A549 (cell line): ENCODE data around the gene COL16A1. TPM values are rescaled to one million over a fixed set of nuclear protein-coding genes. Genes with fewer than 3 reads are reported as not detected.
A peak's percentile ranks its signal among the peaks of the same experiment; 100 is the strongest.

Experiments used
- ATAC-seq, 2 experiments: fragments of 200-7000 bp in 1 of 2; fragments of >200 bp in 1 of 2; cut with Nextera tagmentation in 1 of 2; cut with Tn5 transposase in 1 of 2; 3 replicates each; pipeline versions ENCODE4 v1.8.0 to v1.9.1; 2018 to 2020; ENCODE audit warnings: mild to moderate bottlenecking in 1 of 2, moderate library complexity in 1 of 2
- CTCF ChIA-PET: fragments of 300-600 bp; sonication (Branson Sonifier 250); formaldehyde crosslinking; extraction: SDS; loops from one replicate; lab custom pipeline; 2021; ENCODE audit warnings: antibody characterized with exemption, inconsistent platforms; lab: Yijun Ruan, JAX
- POLR2A ChIA-PET: fragments of 350-600 bp; formaldehyde crosslinking; extraction: SDS; loops from one replicate; lab custom pipeline; 2021; ENCODE audit warnings: antibody characterized with exemption, inconsistent platforms; lab: Yijun Ruan, JAX
- DNase-seq, 2 experiments: peaks; one replicate each; pipeline versions ENCODE4 v3.0.0 to v3.0.0-alpha.2; 2011 to 2016; ENCODE audit warnings: low read depth in 1 of 2, low spot score in 1 of 2
- FAIRE-seq: peaks from 2 replicates; lab custom pipeline; 2011; peaks lifted over from hg19 to GRCh38; lab: Jason Lieb, UNC
- H3K27ac ChIP-seq, 2 experiments: fragments of >200 bp; sonication (Bioruptor Twin); formaldehyde crosslinking; 3 replicates each; pipeline ENCODE4 v1.5.1; 2016 to 2017
- H3K4me1 ChIP-seq: fragments of >200 bp; sonication (Bioruptor Twin); formaldehyde crosslinking; 3 replicates; pipeline ENCODE4 v1.6.1; 2016
- H3K4me2 ChIP-seq: fragments of >200 bp; sonication (Bioruptor Twin); formaldehyde crosslinking; 3 replicates; pipeline ENCODE4 v1.6.1; 2016
- H3K4me3 ChIP-seq: fragments of >200 bp; sonication (Bioruptor Twin); formaldehyde crosslinking; 3 replicates; pipeline ENCODE4 v1.5.1; 2016
- H3K9me3 ChIP-seq: fragments of >200 bp; sonication (Bioruptor Twin); formaldehyde crosslinking; 3 replicates; pipeline ENCODE4 v1.6.1; 2016
- CBX8 ChIP-seq: fragments of 200-600 bp; sonication (generic); IDR thresholded peaks from 2 replicates; pipeline ENCODE4 v1.6.1; 2016
- CEBPB ChIP-seq, 2 experiments: fragments of >200 bp in 1 of 2; sonication (Bioruptor Twin) in 1 of 2; formaldehyde crosslinking in 1 of 2; IDR thresholded peaks; 2 replicates each; pipeline ENCODE4 v1.6.1; 2012 to 2016
- CTCF ChIP-seq: fragments of >200 bp; sonication (Bioruptor Twin); formaldehyde crosslinking; IDR thresholded peaks from 3 replicates; pipeline ENCODE4 v1.5.1; 2016
- E2F6 ChIP-seq: IDR thresholded peaks from 2 replicates; pipeline ENCODE4 v1.6.1; 2012; ENCODE audit warnings: low read depth, borderline replicate concordance
- EHF ChIP-seq: fragments of 250-450 bp; sonication (Bioruptor Pico); IDR thresholded peaks from 2 replicates; pipeline ENCODE4 v1.5.0; 2020; ENCODE audit warnings: mild to moderate bottlenecking
- ELK1 ChIP-seq: fragments of 150-350 bp; IDR thresholded peaks from 2 replicates; pipeline ENCODE4 v1.6.1; 2014; ENCODE audit warnings: low read depth, mild to moderate bottlenecking, low read length
- FOSL2 ChIP-seq, 2 experiments: fragments of 450-650 bp in 1 of 2; fragments of >200 bp in 1 of 2; sonication (Bioruptor Twin) in 1 of 2; formaldehyde crosslinking; IDR thresholded peaks; 2 replicates each; pipeline versions ENCODE4 v1.5.0 to v1.6.1; 2016 to 2020; ENCODE audit warnings: mild to moderate bottlenecking in 1 of 2, moderate library complexity in 1 of 2
- GATA3 ChIP-seq: IDR thresholded peaks from 2 replicates; pipeline ENCODE4 v1.6.1; 2012; ENCODE audit warnings: borderline replicate concordance
- HES2 ChIP-seq: fragments of >200 bp; sonication (Bioruptor Twin); formaldehyde crosslinking; IDR thresholded peaks from 2 replicates; pipeline ENCODE4 v1.6.1; 2016
- HMGXB4 ChIP-seq: fragments of 250-450 bp; sonication (Bioruptor Pico); IDR thresholded peaks from 2 replicates; pipeline ENCODE4 v1.5.0; 2021; ENCODE audit warnings: mild to moderate bottlenecking, moderate library complexity, borderline replicate concordance
- HOXA7 ChIP-seq: fragments of 250-450 bp; sonication (Bioruptor Pico); IDR thresholded peaks from 2 replicates; pipeline ENCODE4 v1.5.0; 2020; ENCODE audit warnings: mild to moderate bottlenecking, moderate library complexity
- HOXB13 ChIP-seq: fragments of 250-450 bp; sonication (Bioruptor Pico); IDR thresholded peaks from 2 replicates; pipeline ENCODE4 v1.5.0; 2020; ENCODE audit warnings: low read depth, mild to moderate bottlenecking, moderate library complexity
- KDM1A ChIP-seq: fragments of 200-600 bp; sonication (generic); IDR thresholded peaks from 2 replicates; pipeline ENCODE4 v1.6.1; 2016; ENCODE audit warnings: low read depth, mild to moderate bottlenecking
- KDM5A ChIP-seq: fragments of 200-600 bp; sonication (generic); IDR thresholded peaks from 2 replicates; pipeline ENCODE4 v1.6.1; 2016; ENCODE audit warnings: antibody characterized with exemption, mild to moderate bottlenecking
- MAX ChIP-seq: IDR thresholded peaks from 2 replicates; pipeline ENCODE4 v1.6.1; 2012
- MAZ ChIP-seq: fragments of 150-350 bp; IDR thresholded peaks from 2 replicates; pipeline ENCODE4 v1.6.1; 2014; ENCODE audit warnings: antibody characterized with exemption, low read depth, low read length, borderline replicate concordance
- NFE2L2 ChIP-seq: fragments of 150-350 bp; conservative IDR thresholded peaks from 2 replicates; pipeline ENCODE4 v1.6.1; 2014; ENCODE audit warnings: low read length
- PHF8 ChIP-seq: fragments of 200-600 bp; sonication (generic); IDR thresholded peaks from 2 replicates; pipeline ENCODE4 v1.6.1; 2016; ENCODE audit warnings: low read depth, mild to moderate bottlenecking, antibody characterized with exemption, moderate library complexity, borderline replicate concordance
- RAD21 ChIP-seq, 2 experiments: fragments of >200 bp in 1 of 2; sonication (Bioruptor Twin) in 1 of 2; formaldehyde crosslinking in 1 of 2; IDR thresholded peaks in 1 of 2; conservative IDR thresholded peaks in 1 of 2; 2 replicates in 1 of 2; 3 replicates in 1 of 2; pipeline ENCODE4 v1.6.1; 2012 to 2018; ENCODE audit warnings: inconsistent platforms in 1 of 2
- RARB ChIP-seq: fragments of 250-450 bp; sonication (Bioruptor Pico); IDR thresholded peaks from 2 replicates; pipeline ENCODE4 v1.8.0; 2021; ENCODE audit warnings: mild to moderate bottlenecking, moderate library complexity
- RCOR1 ChIP-seq: fragments of 150-350 bp; IDR thresholded peaks from 2 replicates; pipeline ENCODE4 v1.6.1; 2014; ENCODE audit warnings: antibody characterized with exemption, low read length, low read depth
- RNF2 ChIP-seq: fragments of 200-600 bp; sonication (generic); IDR thresholded peaks from 2 replicates; pipeline ENCODE4 v1.6.1; 2016; ENCODE audit warnings: low read depth, mild to moderate bottlenecking, antibody characterized with exemption, moderate library complexity, borderline replicate concordance
- SMC3 ChIP-seq: fragments of >200 bp; sonication (Bioruptor Twin); formaldehyde crosslinking; IDR thresholded peaks from 3 replicates; pipeline ENCODE4 v1.6.1; 2018; ENCODE audit warnings: inconsistent platforms
- TFCP2L1 ChIP-seq: fragments of 250-450 bp; sonication (Bioruptor Pico); IDR thresholded peaks from 2 replicates; pipeline ENCODE4 v1.5.0; 2021; ENCODE audit warnings: mild to moderate bottlenecking
- ZC3H11A ChIP-seq: fragments of 450-650 bp; IDR thresholded peaks from 2 replicates; pipeline ENCODE4 v1.6.1; 2014; ENCODE audit warnings: antibody characterized with exemption, mild to moderate bottlenecking
- ZSCAN20 ChIP-seq: fragments of 250-450 bp; sonication (Bioruptor Pico); IDR thresholded peaks from 2 replicates; pipeline ENCODE4 v1.8.0; 2022; ENCODE audit warnings: mild to moderate bottlenecking, moderate library complexity
- WGBS: methylation state at CpG from one replicate; pipeline ENCODE4 v1.1.6; 2017; ENCODE audit errors: missing lambda C conversion rate; 5-methylcytosine and 5-hydroxymethylcytosine counted together
- polyA plus RNA-seq, 4 experiments: library from polyadenylated mRNA; depleted of rRNA in 3 of 4; stranded (reverse); fragments of >200 nt; fragmentation: RNase III in 1 of 4; extraction: RNeasy Plus Mini Kit Qiagen cat#74134 plus additional on column Dnase treatment in 1 of 4; gene quantifications; 2 replicates in 3 of 4; 3 replicates in 1 of 4; pipeline ENCODE4 v1.2.3, GENCODE V29; 2011 to 2017

The COL16A1 gene
- polyA plus RNA-seq, 2 of the 4 experiments (the other 2 are of a cell fraction) = 1.4 to 8.1 TPM

GRCh38 chr1:31633117-31633516, 70.7 kb downstream of the COL16A1 start:
- Histone ChIP-seq H3K4me2 (no peak overlapping the region), H3K4me3 (no peak overlapping the region), H3K9me3 (no peaks in the 10 kb centered on the region), H3K4me1 (no peaks in the 10 kb centered on the region), H3K27ac (no peak overlapping the region)
- peak; percentile 54 to 81; a peak in 4 of 6 replicates for ATAC-seq
- TF ChIP-seq KDM5A (no peak), RAD21 (conservative IDR thresholded peaks at IDR 0.05 in 1 of 2, IDR thresholded peaks at IDR 0.05 in 1 of 2) (peak in 1 of 2 experiments; percentile 31; a peak in 1 of 5 replicates), CTCF (peak; percentile 32; the same call in 2 of the 3 replicates), HES2 (no peak)
- WGBS = 46% methylated on average over 4 of the region's 4 CpGs
- ChIA-PET POLR2A (no interaction called here), CTCF (interaction anchor here (0.6 to 1.7 kb wide), 12 partner anchors 9 to 173 kb away, joined by 3 to 4 read pairs (median 3); partner anchors contain the start of gene HCRTR1)
- DNase-seq = peak; percentile 22 to 33
- FAIRE-seq = no peak

GRCh38 chr1:31632649-31633048, 71.2 kb downstream of the COL16A1 start:
- Histone ChIP-seq H3K4me3 (no peak overlapping the region), H3K27ac (no peak overlapping the region), H3K9me3 (no peaks in the 10 kb centered on the region), H3K4me1 (no peaks in the 10 kb centered on the region), H3K4me2 (no peak overlapping the region)
- TF ChIP-seq MAX (no peak), PHF8 (no peak), ZSCAN20 (no peak), ZC3H11A (no peak), MAZ (no peak), HES2 (no peak), CEBPB (IDR thresholded peaks at IDR 0.05) (no peak), E2F6 (no peak), NFE2L2 (no peak), HOXB13 (CRISPR knock-in tag) (no peak), ELK1 (no peak), RNF2 (no peak), TFCP2L1 (no peak), CBX8 (no peak), KDM5A (no peak)
- POLR2A ChIA-PET = no interaction called here
- WGBS = 94% methylated on average over 2 of the region's 3 CpGs
- FAIRE-seq (no peak), DNase-seq (no peak), ATAC-seq (no peak)
- CTCF ChIA-PET = interaction anchor here (0.6 to 1.7 kb wide), 13 partner anchors 10 to 450 kb away, joined by 3 to 4 read pairs (median 3); partner anchors contain the start of gene HCRTR1

- CTCF ChIA-PET = interaction anchor here (0.9 to 5.6 kb wide), 3 partner anchors 11 to 53 kb away, joined by 3 to 29 read pairs (median 4); partner anchors contain the start of gene TINAGL1
- POLR2A ChIA-PET = interaction anchor here (1.7 kb wide), 1 partner anchor 16 kb away, joined by 3 read pairs; the partner anchor contains the start of gene PEF1
- no peak for ATAC-seq
Observed at GRCh38 chr1:31628931-31629556, 74.8 kb downstream of the COL16A1 start.

More at GRCh38 chr1:31628931-31629556, 74.8 kb downstream of the COL16A1 start:
- no peak overlapping the region for H3K4me2 ChIP-seq
- H3K9me3 ChIP-seq = no peaks in the 10 kb centered on the region
- TF ChIP-seq RARB (no peak), SMC3 (no peak), EHF (CRISPR knock-in tag) (no peak), HMGXB4 (CRISPR knock-in tag) (no peak), HOXA7 (CRISPR knock-in tag) (no peak), HOXB13 (CRISPR knock-in tag) (no peak), RNF2 (no peak), RCOR1 (no peak), ZC3H11A (no peak), MAZ (no peak), GATA3 (no peak), NFE2L2 (no peak), KDM1A (no peak), FOSL2 (IDR thresholded peaks at IDR 0.05) (no peak), FOSL2 (CRISPR knock-in tag; IDR thresholded peaks at IDR 0.05) (no peak)
- H3K4me3 ChIP-seq = no peak overlapping the region
- WGBS = 91% methylated on average over 5 of the region's 6 CpGs
- no peak overlapping the region for H3K27ac ChIP-seq
- H3K4me1 ChIP-seq = no peaks in the 10 kb centered on the region
- no peak for FAIRE-seq
- DNase-seq = no peak
